SK-N-SH treated with all-trans-retinoic acid at 6 μM for 48 hours (cell line): ENCODE data around the gene TTC7B.

Experiments used
- ARNTL ChIP-seq: fragments of 450-650 bp; formaldehyde crosslinking; IDR thresholded peaks from 2 replicates; pipeline ENCODE4 v1.5.0; 2020; ENCODE audit warnings: low read depth, mild to moderate bottlenecking, moderate library complexity, borderline replicate concordance
- BACH2 ChIP-seq: fragments of 250-450 bp; sonication (Bioruptor Pico); IDR thresholded peaks from 2 replicates; pipeline ENCODE4 v1.9.0; 2021; ENCODE audit warnings: mild to moderate bottlenecking, borderline replicate concordance
- CSRNP3 ChIP-seq: fragments of 250-450 bp; sonication (Bioruptor Pico); IDR thresholded peaks from 2 replicates; pipeline ENCODE4 v1.5.1; 2021; ENCODE audit warnings: mild to moderate bottlenecking, moderate library complexity
- PATZ1 ChIP-seq: fragments of 250-450 bp; sonication (Bioruptor Pico); IDR thresholded peaks from 2 replicates; pipeline ENCODE4 v1.8.0; 2020; ENCODE audit warnings: mild to moderate bottlenecking, moderate library complexity, borderline replicate concordance
- POU6F1 ChIP-seq: fragments of 250-450 bp; sonication (Bioruptor Pico); IDR thresholded peaks from 2 replicates; pipeline ENCODE4 v1.8.0; 2021; ENCODE audit warnings: low read depth, mild to moderate bottlenecking, moderate library complexity, borderline replicate concordance
- PPARA ChIP-seq: fragments of 250-450 bp; sonication (Bioruptor Pico); IDR thresholded peaks from 2 replicates; pipeline ENCODE4 v1.5.0; 2020; ENCODE audit warnings: mild to moderate bottlenecking, borderline replicate concordance
- RARB ChIP-seq: fragments of 250-450 bp; sonication (Bioruptor Pico); IDR thresholded peaks from 2 replicates; pipeline ENCODE4 v1.8.0; 2021; ENCODE audit warnings: mild to moderate bottlenecking, moderate library complexity
- TCF4 ChIP-seq: fragments of 250-450 bp; sonication (Bioruptor Pico); IDR thresholded peaks from 2 replicates; pipeline ENCODE4 v1.8.0; 2021; ENCODE audit warnings: mild to moderate bottlenecking, moderate library complexity, borderline replicate concordance
- TOX ChIP-seq: fragments of 250-450 bp; sonication (Bioruptor Pico); IDR thresholded peaks from 2 replicates; pipeline ENCODE4 v1.8.0; 2021; ENCODE audit warnings: mild to moderate bottlenecking, moderate library complexity, borderline replicate concordance
- TSHZ2 ChIP-seq: fragments of 250-450 bp; sonication (Bioruptor Pico); IDR thresholded peaks from 2 replicates; pipeline ENCODE4 v1.5.0; 2020; ENCODE audit warnings: mild to moderate bottlenecking, moderate library complexity
- ZC3H10 ChIP-seq: fragments of 250-450 bp; sonication (Bioruptor Pico); IDR thresholded peaks from 2 replicates; pipeline ENCODE4 v1.5.1; 2021; ENCODE audit warnings: mild to moderate bottlenecking, moderate library complexity
- ZFP3 ChIP-seq: fragments of 250-450 bp; sonication (Bioruptor Pico); IDR thresholded peaks from 2 replicates; pipeline ENCODE4 v1.5.0; 2020; ENCODE audit warnings: mild to moderate bottlenecking, moderate library complexity

- no peak for TF ChIP-seq TOX (CRISPR knock-in tag)
- no peak for TF ChIP-seq PPARA
- no peak for TF ChIP-seq POU6F1 (CRISPR knock-in tag)
- no peak for TF ChIP-seq RARB
- no peak for TF ChIP-seq ZFP3 (CRISPR knock-in tag)
- TF ChIP-seq TCF4 = no peak
- no peak for TF ChIP-seq PATZ1 (CRISPR knock-in tag)
- no peak for TF ChIP-seq TSHZ2 (CRISPR knock-in tag)
- TF ChIP-seq BACH2 (CRISPR knock-in tag) = no peak
- TF ChIP-seq CSRNP3 = no peak
- no peak for TF ChIP-seq ZC3H10 (CRISPR knock-in tag)
- no peak for TF ChIP-seq ARNTL
These were observed 200.6 kb downstream of the TTC7B start for GRCh38 chr14:90615517-90616060.
